ELR (cell line): ENCODE results near the gene HOXA4.

Experiments used
- DNase-seq: peaks from one replicate; pipeline ENCODE4 v3.0.0-alpha.2; 2015; ENCODE audit warnings: low read depth

The HOXA4 gene

DNA sequence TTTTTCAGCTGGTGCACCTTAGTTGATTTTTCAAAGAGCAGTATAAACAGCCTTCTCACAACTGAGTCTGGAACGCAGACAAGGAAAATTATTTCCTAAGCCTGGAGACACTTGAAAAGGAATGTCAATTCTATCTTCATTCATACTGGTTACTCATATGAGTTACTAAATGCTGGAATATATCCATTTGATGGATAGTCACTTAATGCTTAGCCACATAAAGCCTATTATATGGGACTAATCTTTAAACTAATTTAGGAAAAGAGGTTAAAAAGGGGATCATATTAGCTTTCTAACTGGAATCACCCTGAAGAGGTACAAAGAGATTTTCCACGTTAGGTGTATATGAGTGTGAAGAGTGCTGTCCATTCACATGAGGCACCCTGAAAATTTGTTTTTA lies 1.7 kb upstream of the HOXA4 start:
- no peak for DNase-seq

DNA sequence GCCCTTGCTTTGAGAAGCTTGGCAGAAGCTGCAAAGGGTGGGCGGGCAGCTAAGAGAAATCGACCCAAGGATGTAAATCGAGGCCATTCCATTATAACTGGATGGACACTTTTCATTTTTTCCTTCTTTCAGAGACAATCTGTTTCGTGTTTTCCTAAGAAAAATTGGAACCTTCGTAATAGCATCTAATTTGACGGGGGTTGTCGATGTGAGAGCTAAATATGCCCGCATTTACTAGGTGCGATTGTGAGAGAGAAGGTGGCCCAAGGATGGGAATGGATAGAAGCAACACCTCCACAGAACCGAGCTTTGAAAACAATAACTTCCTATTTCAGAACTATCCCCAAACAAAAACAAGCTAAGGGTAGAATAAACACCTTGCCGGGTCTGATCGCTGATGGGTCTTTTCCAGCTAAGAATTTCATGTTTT lies 848 bp upstream of the HOXA4 start:
- DNase-seq, result no peak

DNA sequence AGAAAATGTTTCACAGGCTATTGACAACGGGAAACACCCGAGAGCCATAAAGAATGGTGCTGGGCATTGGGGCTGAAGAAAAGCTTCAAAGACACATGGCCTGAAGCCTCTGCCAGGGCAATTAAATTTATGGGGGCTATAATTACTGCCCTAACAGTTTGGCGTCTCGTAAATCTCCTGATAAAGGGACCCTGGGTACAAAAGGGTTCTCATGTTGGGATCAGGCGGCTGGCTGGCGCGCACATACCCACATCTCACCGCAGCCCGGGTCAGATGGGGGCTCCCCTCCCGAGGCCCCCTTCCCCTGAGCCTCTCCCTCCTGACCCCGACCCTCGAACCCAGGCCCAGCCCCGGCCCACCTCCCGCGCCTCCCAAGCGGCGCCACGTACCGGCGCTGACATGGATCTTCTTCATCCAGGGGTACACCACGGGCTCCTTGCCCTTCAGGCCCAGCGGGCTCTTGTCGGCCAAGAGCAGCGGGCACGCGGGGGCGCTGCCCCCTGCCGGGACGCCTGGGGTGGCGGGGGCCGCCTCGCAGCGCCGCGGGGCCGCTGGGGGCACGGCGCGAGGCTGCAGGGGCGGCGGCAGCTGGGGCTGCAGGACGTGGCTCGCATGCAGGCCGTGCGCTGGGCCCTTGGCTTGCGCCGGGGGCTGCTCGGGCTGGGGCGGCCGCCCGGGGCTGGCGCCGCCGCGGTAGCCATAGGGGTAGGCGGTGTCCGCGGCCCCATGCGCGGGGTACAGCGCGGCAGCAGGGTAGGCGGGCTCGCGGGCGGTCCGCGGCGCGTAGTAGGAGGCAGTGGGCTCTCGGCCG lies 623 bp downstream of the HOXA4 start:
- peak; percentile 68 for DNase-seq

DNA sequence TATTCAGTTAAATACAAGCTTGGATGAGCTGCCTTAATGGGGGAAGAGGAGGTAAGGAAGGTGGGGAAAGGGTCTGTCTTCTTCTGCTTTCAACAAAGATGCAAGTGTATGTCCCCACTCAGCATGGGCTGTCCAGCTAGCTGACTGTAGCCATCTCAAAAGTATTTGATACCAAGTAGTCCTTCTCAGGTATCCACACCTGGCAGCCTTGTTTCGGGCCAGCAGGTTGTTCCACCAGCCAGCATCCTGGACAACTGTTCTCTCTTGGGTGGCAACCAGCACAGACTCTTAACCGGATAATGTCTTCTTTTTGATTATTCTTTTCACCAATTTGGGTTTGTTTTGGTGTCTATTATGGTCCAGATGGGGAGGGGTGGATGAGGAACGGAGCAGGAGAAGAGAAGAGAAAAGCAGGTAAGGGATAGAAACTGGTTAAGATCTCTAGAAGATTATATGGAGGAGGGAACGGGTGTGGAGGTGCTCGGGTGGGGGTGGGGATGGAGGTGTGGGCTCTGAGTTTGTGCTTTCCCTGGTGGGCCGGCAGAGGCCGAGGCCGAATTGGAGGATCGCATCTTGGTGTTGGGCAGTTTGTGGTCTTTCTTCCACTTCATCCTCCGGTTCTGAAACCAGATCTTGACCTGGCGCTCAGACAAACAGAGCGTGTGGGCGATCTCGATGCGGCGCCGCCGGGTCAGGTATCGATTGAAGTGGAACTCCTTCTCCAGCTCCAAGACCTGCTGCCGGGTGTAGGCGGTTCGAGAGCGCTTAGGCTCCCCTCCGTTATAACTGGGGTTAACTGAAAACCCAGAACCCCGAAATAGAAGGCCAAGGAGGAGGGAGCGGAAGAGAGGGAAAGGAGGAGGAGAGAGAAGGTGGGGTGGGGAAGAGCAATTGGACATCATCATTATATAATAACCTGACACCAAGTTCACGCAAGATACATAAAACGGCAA lies 1.5 kb downstream of the HOXA4 start:
- no peak for DNase-seq

DNA sequence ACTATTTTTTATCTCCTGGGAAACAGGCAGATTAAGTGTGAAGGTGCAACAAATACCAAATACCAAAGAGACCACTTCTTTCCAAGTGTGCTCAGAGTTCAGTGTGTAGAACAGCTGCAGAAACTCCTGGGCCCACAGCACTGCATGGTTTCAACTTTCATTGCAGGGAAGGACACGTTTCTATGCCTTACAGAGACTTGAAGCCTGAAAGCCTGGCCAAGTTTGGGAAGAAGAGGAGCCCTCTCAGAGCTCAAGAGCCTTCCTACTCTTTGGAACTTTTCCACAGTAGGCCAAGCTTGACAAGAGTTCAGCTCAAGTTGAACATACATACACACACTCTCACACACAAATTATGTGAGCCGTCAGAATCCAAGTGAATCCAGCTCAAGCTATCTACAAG lies 2.5 kb downstream of the HOXA4 start:
- DNase-seq, result no peak

DNA sequence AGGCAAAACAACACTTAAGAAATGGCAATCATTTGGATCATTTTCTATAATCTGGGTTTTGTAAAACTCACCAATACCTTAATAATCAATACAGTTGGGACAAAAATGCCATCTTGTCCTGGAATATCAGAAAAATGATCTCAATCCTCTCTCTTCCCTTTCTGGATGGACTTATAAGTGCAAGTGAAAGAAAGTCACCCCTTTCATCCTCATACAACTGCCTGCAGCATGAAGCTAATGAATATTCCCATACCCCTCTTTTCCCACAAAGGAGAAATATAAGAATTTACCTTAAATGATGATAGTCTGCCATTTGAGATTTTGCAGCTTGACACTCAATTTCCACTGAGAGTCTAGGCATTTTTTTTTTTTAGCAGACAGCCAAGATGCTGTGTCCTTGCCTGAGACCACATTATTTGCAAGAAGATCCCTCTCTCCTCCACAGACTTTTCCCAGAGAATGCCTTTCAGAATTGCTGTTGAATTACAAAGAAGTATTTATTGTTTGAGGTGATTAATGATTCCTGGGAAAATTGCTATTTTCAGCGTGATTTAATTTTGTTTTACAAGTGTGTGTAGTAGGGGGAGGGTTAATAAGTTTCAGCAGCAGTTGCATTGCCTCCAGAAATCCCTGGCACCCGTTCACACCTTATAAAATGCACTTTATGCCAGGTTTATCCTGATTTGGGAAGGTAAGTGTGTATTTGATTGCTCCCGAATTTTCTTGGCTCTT lies 3.8 kb downstream of the HOXA4 start:
- DNase-seq, result no peak

DNA sequence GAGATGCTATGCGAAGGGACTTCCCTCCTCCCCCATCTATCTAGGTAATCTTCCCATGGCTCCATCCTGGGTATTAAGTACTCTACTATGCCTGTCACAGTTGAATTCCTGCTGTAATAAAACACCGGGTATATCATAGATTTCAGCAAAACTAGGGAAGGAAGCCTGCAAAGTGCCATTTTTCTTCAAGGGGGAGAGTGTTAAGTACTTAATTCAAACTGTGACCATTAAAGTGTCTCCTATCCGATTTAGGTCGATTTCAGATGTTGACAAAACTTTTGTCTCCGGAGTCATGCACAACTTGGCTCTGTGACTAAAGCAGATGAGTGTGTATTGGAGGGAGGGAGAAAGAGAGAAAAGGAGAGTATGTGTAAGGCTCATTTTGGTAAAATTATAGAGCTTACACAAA lies 4.6 kb downstream of the HOXA4 start:
- no peak for DNase-seq

DNA sequence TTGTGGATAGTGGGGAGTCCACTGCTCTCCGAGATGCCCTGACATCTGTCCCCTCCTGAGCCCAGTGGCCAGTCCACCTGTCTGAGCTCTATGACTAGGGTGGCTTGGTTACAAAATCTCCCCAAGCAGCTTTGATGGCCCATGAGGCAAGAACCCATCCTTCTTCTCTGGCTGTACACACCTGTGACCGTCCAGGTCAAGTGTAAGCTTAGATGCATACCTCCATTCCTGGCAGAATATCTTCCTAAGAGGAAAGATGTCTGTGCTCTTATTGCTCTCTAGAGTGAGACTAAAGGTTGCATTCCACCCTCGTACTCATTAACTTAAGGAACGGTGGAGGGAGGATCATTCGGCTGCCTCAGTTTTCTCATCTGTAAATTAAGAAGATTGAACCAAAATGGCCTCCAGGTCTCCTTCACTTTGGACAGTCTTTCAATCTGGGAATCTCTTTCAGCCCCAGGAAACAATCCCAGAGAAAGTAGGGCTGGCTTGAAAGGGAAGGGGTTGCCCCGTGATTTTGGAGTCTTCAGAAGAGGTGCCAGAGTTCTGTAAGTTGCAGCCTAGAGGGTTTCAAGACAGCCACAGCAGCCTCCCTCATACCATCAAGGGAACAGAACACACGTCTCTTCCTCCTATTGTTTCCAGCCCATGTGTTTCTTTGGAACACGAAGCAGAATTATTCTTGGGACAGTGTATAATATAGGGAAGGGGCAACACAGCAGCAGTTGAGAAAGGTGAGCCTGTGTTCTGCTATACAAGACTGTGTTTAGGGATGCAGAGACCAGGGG lies 5.5 kb downstream of the HOXA4 start:
- DNase-seq, result no peak

DNA sequence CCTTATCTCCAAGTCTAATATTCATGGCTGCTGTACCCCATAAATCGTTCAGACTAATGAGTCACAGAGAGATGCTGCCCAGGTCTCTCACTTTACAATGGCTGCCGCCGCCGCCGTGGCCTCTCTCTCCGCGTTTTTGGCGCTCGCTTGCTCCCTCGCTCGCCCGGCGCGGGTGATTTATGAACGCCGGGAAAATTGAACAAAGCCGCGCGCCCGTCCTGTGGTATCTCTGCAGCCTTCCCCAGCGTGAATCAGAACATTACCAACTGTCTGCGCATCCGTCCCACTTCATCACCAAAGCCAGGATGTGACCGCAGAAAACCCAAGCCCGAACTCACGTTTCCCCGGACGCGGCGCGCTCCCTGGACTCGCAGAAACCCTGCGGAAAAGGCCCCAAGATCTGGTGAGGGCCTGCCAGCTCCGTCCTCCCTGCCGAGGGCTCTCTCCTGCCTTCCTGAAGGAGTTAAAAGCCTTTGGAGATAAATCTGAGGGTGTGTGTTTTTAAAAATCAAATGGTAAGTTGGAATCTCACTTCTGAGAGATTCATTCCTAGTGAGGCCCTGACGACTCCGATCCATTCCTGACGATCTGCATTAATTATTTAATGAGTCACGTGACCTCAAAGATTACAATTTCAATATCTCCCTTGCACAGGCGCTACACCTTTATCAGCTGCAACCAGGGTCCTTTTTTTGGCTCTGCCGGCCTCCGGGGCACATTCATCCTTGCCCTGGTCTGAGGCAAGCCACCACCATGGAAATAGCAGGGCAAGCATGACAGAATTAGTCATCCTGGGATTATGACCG lies 6.3 kb downstream of the HOXA4 start:
- DNase-seq, result peak; percentile 92

DNA sequence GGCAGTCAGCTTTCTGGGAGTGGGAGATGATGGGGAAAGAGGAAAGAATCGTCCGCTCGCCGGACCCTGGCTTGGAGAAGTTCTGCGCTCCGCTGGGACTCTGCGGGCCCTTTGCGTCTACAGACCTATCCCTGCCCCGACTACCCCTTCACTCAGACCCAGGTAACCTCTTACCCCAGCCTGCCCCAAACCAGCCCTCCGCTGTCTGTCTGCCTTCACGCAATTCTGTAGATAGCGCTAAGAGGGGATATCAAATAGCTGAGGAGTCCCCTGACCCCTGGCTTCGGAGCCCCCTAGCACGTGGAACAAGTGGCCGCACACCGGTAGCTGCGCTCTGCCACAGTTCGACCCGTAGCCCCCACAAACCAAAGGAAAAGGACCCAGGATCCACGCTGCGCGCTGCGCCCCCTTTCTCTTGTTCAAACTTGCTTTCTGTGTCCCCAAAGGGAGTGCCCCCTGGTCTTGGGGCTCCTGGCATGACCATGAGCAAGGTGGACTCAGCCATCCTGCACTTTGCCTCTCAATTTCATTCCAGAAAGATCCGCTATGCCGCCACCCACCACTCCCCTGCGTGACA lies 7.0 kb downstream of the HOXA4 start:
- no peak for DNase-seq

DNA sequence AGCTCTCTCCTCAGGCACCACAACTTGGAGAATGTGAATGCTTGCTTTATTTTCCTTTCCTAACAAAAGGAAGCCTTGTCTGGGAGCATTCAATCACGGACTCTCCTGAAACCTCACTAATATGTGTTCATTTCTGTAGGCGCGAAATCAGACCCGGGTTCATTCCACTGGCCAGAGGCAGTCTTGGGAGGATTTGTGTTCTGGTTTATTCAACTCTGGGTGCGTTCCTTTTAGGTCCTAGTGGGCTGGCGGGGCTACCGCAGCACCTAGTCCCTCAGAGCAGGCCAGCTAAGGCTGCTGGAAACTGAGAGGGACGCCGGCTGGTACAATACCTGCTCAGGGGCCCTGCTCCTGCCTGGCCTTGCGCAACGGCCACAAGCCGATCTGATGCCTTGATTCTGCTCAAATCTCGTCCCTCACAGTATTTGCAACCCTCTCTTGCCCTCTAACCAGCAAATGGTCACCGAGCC lies 7.5 kb downstream of the HOXA4 start:
- no peak for DNase-seq

DNA sequence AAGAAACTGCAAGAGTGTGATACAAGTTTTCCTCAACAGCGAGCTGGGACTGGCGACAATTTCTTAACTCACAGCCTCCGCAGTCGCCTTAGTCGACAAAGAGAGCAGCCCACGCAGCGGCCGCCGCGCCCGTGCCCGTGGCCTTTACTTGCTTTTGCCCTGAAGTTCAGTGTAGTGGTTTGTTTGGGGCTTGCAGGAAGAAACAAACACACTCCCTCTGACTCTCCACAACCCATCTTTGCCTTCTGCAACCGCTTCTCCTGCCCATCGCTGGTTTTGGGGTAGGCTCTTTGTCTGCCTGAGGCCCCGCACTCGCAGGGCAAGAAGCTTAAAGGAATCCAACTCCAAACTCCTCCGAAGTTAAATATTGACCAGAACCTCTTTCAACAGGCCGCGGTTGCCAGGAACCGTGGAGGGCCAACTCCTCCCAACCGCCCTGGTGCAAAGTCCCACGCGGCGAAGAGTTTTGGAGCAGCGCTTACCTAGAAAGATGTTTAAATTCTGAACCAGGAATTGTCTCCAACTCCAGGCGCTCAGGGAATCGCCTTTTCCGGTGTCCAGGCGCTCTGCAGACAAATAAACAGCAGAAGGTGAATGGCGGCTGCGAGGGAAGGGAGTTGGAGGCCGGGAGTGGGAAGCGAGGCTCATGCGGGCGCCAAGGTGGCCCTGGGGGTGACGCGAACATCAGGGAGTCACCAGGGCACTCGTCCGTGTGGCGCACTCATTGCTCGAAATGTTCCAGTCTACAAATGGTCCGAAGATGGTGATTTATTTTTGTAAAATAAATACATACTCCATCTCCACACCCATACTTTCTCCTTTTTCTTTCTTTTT lies 8.3 kb downstream of the HOXA4 start:
- no peak for DNase-seq

DNA sequence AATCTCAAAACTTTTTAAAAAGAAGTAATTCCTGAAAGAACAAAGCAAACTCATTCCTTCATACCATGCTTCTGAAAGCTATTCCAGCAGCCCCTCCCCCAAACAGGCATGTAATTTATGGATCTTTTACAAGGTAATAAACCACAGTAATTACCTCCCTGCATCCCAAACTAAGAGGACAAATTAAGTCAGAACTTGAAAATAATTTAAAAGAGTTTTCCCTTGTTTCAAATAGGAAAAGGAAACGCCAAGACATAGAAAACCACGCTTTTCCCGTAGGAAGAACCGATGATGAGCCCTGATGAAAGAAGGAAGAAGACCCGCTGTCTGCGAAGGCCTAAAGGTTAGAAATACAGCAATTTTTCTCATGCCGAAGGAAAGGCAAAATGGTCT lies 8.9 kb downstream of the HOXA4 start:
- no peak for DNase-seq

DNA sequence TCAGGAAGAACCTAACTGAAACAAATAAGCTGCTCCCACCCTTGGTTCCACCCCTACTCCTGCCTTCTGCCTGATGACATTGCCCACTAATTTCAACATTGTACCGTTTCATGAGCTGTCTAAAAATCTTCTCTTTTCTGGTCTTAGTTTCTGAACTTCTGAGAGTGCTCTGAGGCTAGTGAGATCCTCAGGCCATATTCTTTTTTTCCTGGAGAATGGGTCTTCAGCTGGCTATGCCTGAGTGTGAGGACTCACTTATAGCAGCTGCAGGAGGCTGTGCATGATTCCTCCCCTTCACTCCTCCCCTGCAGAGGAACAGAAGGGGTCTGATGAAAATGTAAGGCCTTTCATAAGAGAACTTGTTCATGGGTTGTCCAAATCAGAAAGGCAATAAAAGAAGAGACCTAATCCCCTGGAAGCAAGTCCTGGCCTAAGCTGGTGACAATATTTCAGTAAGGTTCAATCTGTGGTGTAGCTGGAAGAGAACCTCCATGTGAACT lies 11.1 kb downstream of the HOXA4 start:
- DNase-seq, result no peak

DNA sequence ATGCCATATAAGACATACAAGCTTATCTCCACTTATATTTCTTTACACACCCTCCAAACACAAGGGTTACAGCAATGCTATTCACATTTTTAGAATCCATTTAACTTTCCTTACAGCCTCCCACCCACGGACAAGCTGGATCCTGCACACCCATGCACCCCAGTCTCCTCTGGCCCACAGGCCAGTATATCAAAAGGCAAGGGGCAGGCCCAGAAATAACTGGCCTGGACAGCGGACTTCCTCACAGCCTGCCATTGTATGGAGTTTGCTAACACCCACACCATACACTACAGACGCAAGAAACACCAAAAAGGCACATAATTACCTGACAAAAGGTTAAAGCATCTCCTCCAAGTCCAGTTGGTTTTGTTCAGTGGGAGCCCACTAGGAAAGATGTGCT lies 12.0 kb downstream of the HOXA4 start:
- no peak for DNase-seq

DNA sequence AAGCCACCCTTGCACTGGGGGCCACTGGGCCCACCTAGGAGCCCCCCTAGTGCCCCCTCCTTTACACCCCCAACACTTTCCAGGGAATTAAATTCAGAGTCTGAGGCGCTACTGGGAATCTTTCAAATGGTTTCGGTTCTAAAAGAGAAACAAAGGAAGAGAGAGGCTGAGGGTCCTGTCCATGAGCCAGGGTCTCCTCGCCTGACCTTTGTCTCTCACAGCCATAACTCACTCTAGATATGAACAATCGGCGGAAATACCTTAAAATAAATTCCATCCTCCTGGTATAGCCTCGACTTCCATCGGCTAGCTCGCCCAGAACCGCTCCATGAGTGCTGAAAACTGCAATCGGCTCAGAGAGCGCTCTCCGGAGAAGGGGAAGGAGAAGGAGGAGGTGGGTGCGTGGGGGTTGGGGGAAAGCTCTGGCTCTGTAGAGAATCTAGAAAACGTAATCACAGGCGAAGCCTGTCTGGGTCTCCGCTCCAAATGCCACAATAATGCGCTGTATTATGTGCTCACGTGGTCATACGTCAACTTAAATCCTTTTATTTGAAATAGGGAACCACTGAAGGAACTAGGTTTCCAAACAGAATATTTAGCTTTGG lies 12.6 kb downstream of the HOXA4 start:
- DNase-seq, result no peak

DNA sequence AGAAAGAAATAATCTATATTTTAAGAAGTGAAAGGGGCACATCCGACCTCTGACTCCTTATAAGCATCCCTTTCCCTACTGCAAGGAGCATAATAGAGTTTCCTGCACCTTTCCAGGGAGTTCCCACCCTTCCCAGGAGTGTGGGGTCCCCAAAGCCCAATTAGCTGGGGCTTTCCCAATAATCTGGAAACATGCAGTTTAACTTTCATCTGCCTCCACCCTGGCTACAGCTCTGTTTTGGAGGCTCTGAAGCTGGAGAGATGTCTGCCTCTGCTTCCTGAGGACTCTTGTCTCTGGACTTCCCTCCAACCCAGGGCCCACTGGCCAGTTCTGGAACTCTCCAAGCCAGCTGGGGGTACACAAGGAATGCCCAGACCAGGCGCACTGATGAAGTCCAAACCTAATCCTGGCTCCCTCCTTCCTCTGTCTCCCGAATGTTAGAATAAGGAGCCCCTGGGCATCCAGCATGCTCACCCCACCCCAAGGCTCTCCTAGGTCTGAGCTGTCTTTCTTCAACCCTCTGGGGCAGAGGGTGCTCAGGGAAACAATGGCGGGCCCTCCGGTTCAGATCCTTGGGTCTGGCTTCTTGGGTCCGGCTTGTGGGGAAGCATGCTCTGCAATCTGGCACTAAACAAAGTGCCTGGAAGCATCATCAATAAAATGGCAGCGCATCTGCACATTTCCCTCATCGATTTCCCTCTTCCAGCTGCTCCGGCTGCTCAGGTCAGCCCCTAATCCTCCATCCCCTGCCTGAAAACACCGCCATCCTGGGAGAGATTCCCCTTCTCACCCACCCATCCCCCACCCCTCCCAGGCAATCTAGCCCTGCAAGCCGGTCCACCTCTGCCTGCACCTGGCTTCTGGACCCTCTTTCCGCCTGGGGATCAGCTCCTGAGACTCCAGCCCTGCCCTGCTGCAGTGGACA lies 13.3 kb downstream of the HOXA4 start:
- DNase-seq, result no peak
